HEK293 (cell line): ENCODE measurements around the gene POLN.

Experiments
- CTCF ChIA-PET: fragments of 350-600 bp; formaldehyde crosslinking; extraction: SDS; loops from one replicate; lab custom pipeline; 2021; ENCODE audit warnings: antibody characterized with exemption; lab: Yijun Ruan, JAX
- POLR2A ChIA-PET: fragments of 300-600 bp; formaldehyde crosslinking; extraction: SDS; loops from one replicate; lab custom pipeline; 2020; ENCODE audit warnings: antibody characterized with exemption, inconsistent platforms; lab: Yijun Ruan, JAX
- H3K27ac ChIP-seq: fragments of 200-500 bp; sonication (Bioruptor generic); 2 replicates; pipeline ENCODE4 v1.5.1; 2014; ENCODE audit warnings: low read depth, low read length, control low read depth, inconsistent platforms; ENCODE audit errors: extremely low read depth
- H3K36me3 ChIP-seq, 2 experiments: fragments of 200-500 bp in 1 of 2; sonication (Bioruptor generic) in 1 of 2; 1 replicate in 1 of 2; 2 replicates in 1 of 2; pipeline ENCODE4 v1.5.1; 2014 to 2017; ENCODE audit warnings: inconsistent platforms in 2 of 2, low read length in 2 of 2; ENCODE audit not compliant: control insufficient read depth in 2 of 2, insufficient read depth in 1 of 2
- H3K4me1 ChIP-seq: fragments of 200-500 bp; sonication (Bioruptor generic); 2 replicates; pipeline ENCODE4 v1.5.1; 2014; ENCODE audit warnings: mild to moderate bottlenecking, low read length, inconsistent platforms; ENCODE audit not compliant: control insufficient read depth, insufficient read depth
- H3K4me3 ChIP-seq: 2 replicates; pipeline ENCODE4 v1.5.1; 2011; ENCODE audit warnings: low read depth, mild to moderate bottlenecking, control low read depth, low read length, moderate library complexity
- H3K9me3 ChIP-seq: fragments of 200-500 bp; sonication (Bioruptor generic); 2 replicates; pipeline ENCODE4 v1.5.1; 2014; ENCODE audit warnings: low read depth, low read length, inconsistent platforms; ENCODE audit not compliant: control insufficient read depth, insufficient read depth
- BCL6B ChIP-seq: fragments of 450-650 bp; formaldehyde crosslinking; IDR thresholded peaks from 2 replicates; pipeline ENCODE4 v1.5.1; 2017; ENCODE audit warnings: missing biosample characterization, missing genetic modification characterization
- KLF16 ChIP-seq: fragments of 450-650 bp; formaldehyde crosslinking; IDR thresholded peaks from 2 replicates; pipeline ENCODE4 v1.5.1; 2017; ENCODE audit warnings: missing biosample characterization, missing genetic modification characterization
- KLF9 ChIP-seq: fragments of 450-650 bp; formaldehyde crosslinking; IDR thresholded peaks from 2 replicates; pipeline ENCODE4 v1.5.1; 2016; ENCODE audit warnings: missing biosample characterization, missing genetic modification characterization, low read depth
- PRDM2 ChIP-seq: fragments of 450-650 bp; formaldehyde crosslinking; IDR thresholded peaks from 2 replicates; pipeline ENCODE4 v1.5.1; 2016; ENCODE audit warnings: missing biosample characterization, missing genetic modification characterization, borderline replicate concordance
- YY1 ChIP-seq: fragments of 450-650 bp; formaldehyde crosslinking; IDR thresholded peaks from 2 replicates; pipeline ENCODE4 v1.5.1; 2018; ENCODE audit warnings: missing biosample characterization, missing genetic modification characterization
- ZBTB48 ChIP-seq: fragments of 450-650 bp; formaldehyde crosslinking; IDR thresholded peaks from 2 replicates; pipeline ENCODE4 v1.5.1; 2016; ENCODE audit warnings: missing biosample characterization, missing genetic modification characterization
- ZEB2 ChIP-seq: fragments of 450-650 bp; formaldehyde crosslinking; IDR thresholded peaks from 2 replicates; pipeline ENCODE4 v1.5.1; 2016; ENCODE audit warnings: missing biosample characterization, missing genetic modification characterization
- ZNF10 ChIP-seq: fragments of 450-650 bp; formaldehyde crosslinking; IDR thresholded peaks from 2 replicates; pipeline ENCODE4 v1.5.1; 2017; ENCODE audit warnings: missing biosample characterization, missing genetic modification characterization
- ZNF202 ChIP-seq: fragments of 450-650 bp; formaldehyde crosslinking; IDR thresholded peaks from 2 replicates; pipeline ENCODE4 v1.5.1; 2016; ENCODE audit warnings: missing biosample characterization, missing genetic modification characterization, borderline replicate concordance
- ZNF211 ChIP-seq: fragments of 450-650 bp; formaldehyde crosslinking; IDR thresholded peaks from 2 replicates; pipeline ENCODE4 v1.5.1; 2016; ENCODE audit warnings: low read depth, missing biosample characterization, missing genetic modification characterization
- ZNF433 ChIP-seq: fragments of 450-650 bp; formaldehyde crosslinking; IDR thresholded peaks from 2 replicates; pipeline ENCODE4 v1.5.1; 2016; ENCODE audit warnings: missing biosample characterization, missing genetic modification characterization, low read depth
- ZNF513 ChIP-seq: fragments of 450-650 bp; IDR thresholded peaks from 2 replicates; pipeline ENCODE4 v1.5.1; 2018; ENCODE audit warnings: missing biosample characterization, missing genetic modification characterization
- ZNF629 ChIP-seq: fragments of 450-650 bp; formaldehyde crosslinking; IDR thresholded peaks from 2 replicates; pipeline ENCODE4 v1.5.1; 2017; ENCODE audit warnings: missing biosample characterization, missing genetic modification characterization
- ZNF639 ChIP-seq: fragments of 450-650 bp; formaldehyde crosslinking; IDR thresholded peaks from 2 replicates; pipeline ENCODE4 v1.5.1; 2016; ENCODE audit warnings: missing biosample characterization, missing genetic modification characterization
- ZNF747 ChIP-seq: fragments of 450-650 bp; formaldehyde crosslinking; IDR thresholded peaks from 2 replicates; pipeline ENCODE4 v1.5.1; 2016; ENCODE audit warnings: missing biosample characterization, missing genetic modification characterization
- ZNF768 ChIP-seq: fragments of 450-650 bp; formaldehyde crosslinking; IDR thresholded peaks from 2 replicates; pipeline ENCODE4 v1.5.1; 2018; ENCODE audit warnings: missing biosample characterization, mild to moderate bottlenecking, missing genetic modification characterization
- ZNF791 ChIP-seq: fragments of 450-650 bp; formaldehyde crosslinking; IDR thresholded peaks from 2 replicates; pipeline ENCODE4 v1.5.1; 2016; ENCODE audit warnings: missing biosample characterization, missing genetic modification characterization
- ZNF830 ChIP-seq: fragments of 450-650 bp; IDR thresholded peaks from 2 replicates; pipeline ENCODE4 v1.5.0; 2018; ENCODE audit warnings: missing biosample characterization, missing genetic modification characterization, low read depth, mild to moderate bottlenecking, moderate library complexity

POLN gene

GRCh38 chr4:2036866-2037265 is 205.1 kb downstream of the POLN start:
- no peaks in the 10 kb centered on the region for H3K4me1 ChIP-seq
- CTCF ChIA-PET: interaction anchor here (1.0 kb wide), 1 partner anchor 137 kb away, joined by 3 read pairs; no protein-coding TSS in a partner anchor
- H3K9me3 ChIP-seq: no peaks in the 10 kb centered on the region
- H3K36me3 ChIP-seq: no peaks in the 10 kb centered on the region
- no peak for TF ChIP-seq ZNF830 (tag by site-specific recombination)
- TF ChIP-seq, all 188 proteins: peak for 0
- POLR2A ChIA-PET: no interaction called here
- no peak overlapping the region for H3K4me3 ChIP-seq
- H3K27ac ChIP-seq: no peak overlapping the region

GRCh38 chr4:2036327-2036726 is 205.6 kb downstream of the POLN start:
- H3K9me3 ChIP-seq: no peaks in the 10 kb centered on the region
- no peaks in the 10 kb centered on the region for H3K36me3 ChIP-seq
- ChIA-PET CTCF (interaction anchor here (1.0 kb wide), 1 partner anchor 137 kb away, joined by 3 read pairs; no protein-coding TSS in a partner anchor), POLR2A (no interaction called here)
- H3K4me3 ChIP-seq: no peak overlapping the region
- no peaks in the 10 kb centered on the region for H3K4me1 ChIP-seq
- H3K27ac ChIP-seq: no peak overlapping the region
- TF ChIP-seq ZEB2 (tag by site-specific recombination) (no peak), ZNF513 (tag by site-specific recombination) (no peak), ZNF768 (tag by site-specific recombination) (no peak), BCL6B (tag by site-specific recombination) (no peak), ZBTB48 (tag by site-specific recombination) (no peak), ZNF10 (no peak), ZNF211 (tag by site-specific recombination) (no peak), ZNF791 (tag by site-specific recombination) (no peak), KLF16 (tag by site-specific recombination) (no peak), PRDM2 (tag by site-specific recombination) (no peak), ZNF639 (no peak), YY1 (no peak), ZNF747 (tag by site-specific recombination) (no peak), ZNF433 (tag by site-specific recombination) (no peak), ZNF629 (tag by site-specific recombination) (no peak), ZNF202 (no peak), KLF9 (tag by site-specific recombination) (no peak)
